Measurements from ENCODE around the gene OSGEP.

OSGEP gene

GRCh38 chr14:20454516-20455354 lies at the start of gene OSGEP, which contains the start of gene APEX1:
TSS of gene OSGEP (minus strand) at chr14:20454812. CDS start at chr14:20454683, 129 bp downstream.
TSS of gene APEX1 (plus strand) at chr14:20455226. CDS start at chr14:20455646, 420 bp downstream.
- peak; percentile 94 for DNase-seq (ENCODE audit: low spot score)

- no peak for DNase-seq (ENCODE audit: low spot score)
These were observed 49.3 kb upstream of the OSGEP start for GRCh38 chr14:20503898-20504297.

- no peak for DNase-seq (ENCODE audit: low spot score)
These were observed 46.7 kb upstream of the OSGEP start for GRCh38 chr14:20501346-20501745.

GRCh38 chr14:20499881-20500280 lies 45.3 kb upstream of the OSGEP start:
- no peak for DNase-seq (ENCODE audit: low spot score)

- no peak for DNase-seq (ENCODE audit: low spot score)
These were observed 44.5 kb upstream of the OSGEP start for GRCh38 chr14:20499108-20499507.

- DNase-seq (ENCODE audit: low spot score), result no peak
These were observed 44.0 kb upstream of the OSGEP start for GRCh38 chr14:20498622-20499021.

GRCh38 chr14:20494935-20495766 lies 40.5 kb upstream of the OSGEP start:
- DNase-seq (ENCODE audit: low spot score), result no peak

- DNase-seq (ENCODE audit: low spot score), result no peak
These were observed 39.0 kb upstream of the OSGEP start for GRCh38 chr14:20493634-20494033.

- no peak for DNase-seq (ENCODE audit: low spot score)
These were observed 37.9 kb upstream of the OSGEP start for GRCh38 chr14:20492486-20492885.

GRCh38 chr14:20490563-20490962 lies 36.0 kb upstream of the OSGEP start:
- DNase-seq (ENCODE audit: low spot score), result no peak

- no peak for DNase-seq (ENCODE audit: low spot score)
These were observed 34.7 kb upstream of the OSGEP start for GRCh38 chr14:20489093-20489994.

GRCh38 chr14:20487396-20487725 lies 32.7 kb upstream of the OSGEP start:
- DNase-seq (ENCODE audit: low spot score), result no peak

- DNase-seq (ENCODE audit: low spot score), result no peak
These were observed 32.2 kb upstream of the OSGEP start for GRCh38 chr14:20486684-20487395.

- DNase-seq (ENCODE audit: low spot score), result no peak
These were observed 31.3 kb upstream of the OSGEP start for GRCh38 chr14:20485900-20486299.

- DNase-seq (ENCODE audit: low spot score), result no peak
These were observed 27.8 kb upstream of the OSGEP start for GRCh38 chr14:20482382-20482781.

- no peak for DNase-seq (ENCODE audit: low spot score)
These were observed 24.3 kb upstream of the OSGEP start for GRCh38 chr14:20478894-20479293.

- DNase-seq (ENCODE audit: low spot score), result no peak
These were observed 22.7 kb upstream of the OSGEP start for GRCh38 chr14:20477211-20477876.

GRCh38 chr14:20476776-20477175 lies 22.2 kb upstream of the OSGEP start:
- no peak for DNase-seq (ENCODE audit: low spot score)

- no peak for DNase-seq (ENCODE audit: low spot score)
These were observed 18.0 kb upstream of the OSGEP start for GRCh38 chr14:20472536-20473169.

- DNase-seq (ENCODE audit: low spot score), result no peak
These were observed 15.9 kb upstream of the OSGEP start for GRCh38 chr14:20470603-20470901.

Measured in D341Med (cell line).